Stimulated activated CD4-positive, alpha-beta T cell treated with anti-CD3 and anti-CD28 coated beads, Interleukin-4, amount 100 ng/mL, for 1 hour (primary cell): ENCODE results near the gene PRDM7.
A peak's percentile ranks its signal among the peaks of the same experiment; 100 is the strongest.

Experiments
- DNase-seq: peaks from one replicate; pipeline ENCODE4 v3.0.0-alpha.2; 2020

PRDM7 gene

GRCh38 chr16:90033387-90033786, 43.7 kb downstream of the PRDM7 start:
- no peak for DNase-seq

- DNase-seq, result no peak
Observed at GRCh38 chr16:90032674-90033331, 44.3 kb downstream of the PRDM7 start.

GRCh38 chr16:90031931-90032673, 45.0 kb downstream of the PRDM7 start:
- DNase-seq, result no peak

- no peak for DNase-seq
Observed at GRCh38 chr16:90031186-90031930, 45.8 kb downstream of the PRDM7 start.

- no peak for DNase-seq
Observed at GRCh38 chr16:90028985-90029384, 48.1 kb downstream of the PRDM7 start.

GRCh38 chr16:90027611-90028010, 49.5 kb downstream of the PRDM7 start:
- DNase-seq, result no peak

- DNase-seq, result no peak
Observed at GRCh38 chr16:90026135-90026534, 51.0 kb downstream of the PRDM7 start.

GRCh38 chr16:90023078-90023447, 54.1 kb downstream of the PRDM7 start:
- DNase-seq, result no peak

- peak; percentile 82 for DNase-seq
Observed at GRCh38 chr16:90022209-90023077, 54.7 kb downstream of the PRDM7 start.

- DNase-seq, result no peak
Observed at GRCh38 chr16:90020838-90021382, 56.2 kb downstream of the PRDM7 start.

- no peak for DNase-seq
Observed at GRCh38 chr16:90020260-90020837, 56.8 kb downstream of the PRDM7 start.

- DNase-seq, result peak; percentile 57
Observed at GRCh38 chr16:90019543-90020259, 57.4 kb downstream of the PRDM7 start.

GRCh38 chr16:90018652-90019542, 58.2 kb downstream of the PRDM7 start, which contains the start of gene DBNDD1:
TSS of gene DBNDD1 (minus strand) at chr16:90019456. CDS start at chr16:90019341, 115 bp downstream.
- no peak for DNase-seq

GRCh38 chr16:90018297-90018651, 58.9 kb downstream of the PRDM7 start:
- no peak for DNase-seq

- DNase-seq, result no peak
Observed at GRCh38 chr16:90016339-90016950, 60.7 kb downstream of the PRDM7 start.

- DNase-seq, result no peak
Observed at GRCh38 chr16:90015586-90016338, 61.4 kb downstream of the PRDM7 start.

GRCh38 chr16:90012991-90013745, 64.0 kb downstream of the PRDM7 start:
- no peak for DNase-seq

- DNase-seq, result no peak
Observed at GRCh38 chr16:90011908-90012501, 65.1 kb downstream of the PRDM7 start.
